Measurements from ENCODE around the gene LRRC40.
"Not testable (repeated sequence)": the region's sequence is repeated elsewhere in the genome, so short reads cannot be mapped to it uniquely, and the experiment has no call there.

Gene LRRC40

DNA sequence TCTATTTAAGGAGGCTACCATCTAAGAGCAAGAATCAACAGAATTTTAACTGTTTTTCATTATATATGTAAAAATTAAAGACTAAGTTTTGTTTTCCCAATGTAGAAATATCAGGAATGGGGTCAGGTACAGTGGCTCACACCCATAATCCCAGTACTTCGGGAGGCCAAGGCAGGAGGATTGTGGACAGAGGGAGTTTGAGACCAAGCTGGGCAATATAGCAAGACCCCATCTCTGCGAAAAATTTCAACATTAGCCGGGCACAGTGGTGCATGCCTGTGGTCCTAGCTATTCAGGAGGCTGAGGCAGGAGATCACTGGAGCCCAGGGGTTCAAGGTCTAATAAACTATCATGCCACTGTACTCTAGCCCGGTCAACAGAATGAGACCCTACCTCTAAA is 5.3 kb downstream of the LRRC40 start:
- DNase-seq = no peak

DNA sequence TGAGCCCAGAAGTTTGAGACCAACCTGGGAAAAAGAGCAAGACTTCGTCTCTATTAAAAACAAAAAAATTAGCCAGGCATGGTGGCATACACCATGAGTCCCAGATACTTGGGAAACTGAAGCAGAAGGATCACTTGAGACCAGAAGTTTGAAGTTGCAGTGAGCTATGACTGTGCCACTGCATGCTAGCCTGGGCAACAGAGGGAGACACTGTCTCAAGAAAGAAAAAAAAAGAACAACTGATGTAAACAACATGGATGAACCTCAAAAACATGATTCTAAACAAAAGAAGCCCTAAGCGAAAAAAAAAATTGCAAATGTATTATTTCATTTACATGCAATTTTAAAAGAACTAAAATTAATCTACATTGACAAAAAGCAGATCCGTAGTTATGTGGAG is 9.0 kb downstream of the LRRC40 start:
- DNase-seq = no peak

DNA sequence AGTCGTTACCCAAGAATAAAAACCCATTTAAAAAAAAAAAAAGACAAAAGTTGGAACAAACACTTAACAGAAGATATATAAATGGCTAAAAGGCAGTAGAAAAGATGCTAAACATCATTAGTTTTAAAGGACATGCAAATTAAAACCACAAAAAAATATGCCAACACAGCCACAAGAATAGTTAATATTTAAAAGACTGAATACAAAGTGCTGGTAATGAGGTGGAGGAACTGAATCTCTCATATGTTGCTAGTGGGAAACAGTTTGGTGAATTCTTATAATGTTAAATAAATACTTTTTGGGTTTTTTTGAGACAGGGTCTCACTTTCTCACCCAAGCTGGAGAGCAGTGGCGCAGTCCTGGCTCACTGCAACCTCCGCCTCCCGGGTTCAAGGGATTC is 10.0 kb downstream of the LRRC40 start:
- DNase-seq = no peak

DNA sequence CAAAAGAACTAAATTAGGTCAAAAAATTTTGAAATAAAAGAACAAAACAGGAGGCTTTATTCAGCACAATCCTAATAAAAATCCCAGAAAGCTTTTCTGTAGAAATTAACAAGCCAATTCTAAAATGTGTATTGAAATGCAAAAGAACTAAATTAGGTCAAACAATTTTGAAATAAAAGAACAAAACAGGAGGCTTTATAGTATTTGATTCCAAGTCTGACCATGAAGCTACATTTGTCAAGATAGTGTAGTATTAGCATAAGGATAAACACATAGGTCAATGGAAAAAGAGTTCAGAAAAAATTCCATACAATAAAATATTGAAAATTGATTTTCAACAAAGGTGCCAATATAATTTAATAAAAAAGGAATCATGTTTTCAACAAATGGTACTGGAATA is 10.8 kb downstream of the LRRC40 start:
- DNase-seq = no peak

DNA sequence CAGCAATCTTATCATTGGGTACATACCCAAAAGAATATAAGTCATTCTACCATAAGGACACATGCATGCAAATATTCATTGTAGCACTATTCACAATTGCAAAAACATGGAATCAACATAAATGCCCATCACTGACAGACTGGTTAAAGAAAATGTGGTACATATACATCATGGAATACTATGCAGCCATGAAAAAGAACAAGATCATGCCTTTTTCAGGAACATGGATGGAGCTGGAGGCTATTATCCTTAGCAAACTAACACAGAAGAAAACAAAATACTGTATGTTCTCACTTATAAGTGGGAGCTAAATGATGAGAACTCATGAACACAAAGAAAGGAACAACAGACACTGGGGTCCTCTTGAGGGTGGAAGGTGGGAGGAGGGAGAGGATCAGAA is 12.9 kb downstream of the LRRC40 start:
- not testable (repeated sequence) for DNase-seq

DNA sequence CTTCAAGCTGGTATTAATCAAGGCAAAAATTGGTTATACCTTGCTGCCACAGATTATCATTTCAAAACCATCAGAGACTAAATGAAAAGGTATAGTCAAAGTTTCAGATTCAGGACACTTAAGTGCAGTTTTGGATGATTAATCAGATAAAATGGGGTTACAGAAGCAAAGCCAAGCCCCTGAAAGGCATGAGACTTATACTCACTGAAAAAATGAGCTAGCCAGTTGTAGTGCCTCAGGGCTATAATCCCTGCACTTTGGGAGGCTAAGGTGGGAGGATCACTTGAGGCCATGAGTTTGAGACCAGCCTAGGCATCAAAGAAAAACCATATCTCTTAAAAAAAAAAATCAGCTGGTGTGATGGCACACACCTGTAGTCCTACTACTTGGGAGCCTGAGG is 15.2 kb downstream of the LRRC40 start:
- no peak for DNase-seq

DNA sequence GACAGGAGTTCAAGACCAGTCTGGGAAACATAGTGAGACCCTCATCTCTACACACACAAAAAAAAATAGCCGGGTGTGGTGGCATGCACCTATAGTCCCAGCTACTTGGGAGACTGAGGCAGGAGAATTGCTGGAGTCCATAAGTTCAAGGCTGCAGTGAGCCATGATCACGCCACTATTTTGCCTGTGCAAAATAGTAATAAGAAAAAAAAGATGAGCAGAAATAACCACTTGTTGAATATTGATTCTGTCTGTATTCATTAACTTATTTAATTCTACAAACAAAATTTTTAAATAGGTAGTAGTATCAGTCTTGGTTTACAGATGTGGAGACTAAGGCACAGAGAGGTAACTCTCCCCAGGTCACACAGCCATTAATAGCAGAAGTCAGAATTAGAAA is 16.9 kb downstream of the LRRC40 start:
- DNase-seq = no peak

DNA sequence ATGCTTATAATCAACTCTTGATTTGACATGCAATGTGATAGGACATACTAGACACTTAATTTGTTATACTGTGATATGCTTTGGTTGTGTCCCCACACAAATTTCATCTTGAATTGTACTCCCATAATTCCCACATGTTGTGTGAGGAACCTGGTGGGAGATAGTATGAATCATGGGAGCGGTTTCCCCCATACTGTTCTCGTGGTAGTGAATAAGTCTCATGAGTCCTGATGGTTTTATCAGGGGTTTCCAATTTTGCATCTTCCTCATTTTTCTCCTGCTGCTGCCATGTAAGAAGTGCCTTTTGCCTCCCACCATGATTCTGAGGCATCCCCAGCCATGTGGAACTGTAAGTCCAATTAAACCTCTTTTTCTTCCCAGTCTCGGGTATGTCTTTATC is 20.2 kb downstream of the LRRC40 start:
- DNase-seq = not testable (repeated sequence)

DNA sequence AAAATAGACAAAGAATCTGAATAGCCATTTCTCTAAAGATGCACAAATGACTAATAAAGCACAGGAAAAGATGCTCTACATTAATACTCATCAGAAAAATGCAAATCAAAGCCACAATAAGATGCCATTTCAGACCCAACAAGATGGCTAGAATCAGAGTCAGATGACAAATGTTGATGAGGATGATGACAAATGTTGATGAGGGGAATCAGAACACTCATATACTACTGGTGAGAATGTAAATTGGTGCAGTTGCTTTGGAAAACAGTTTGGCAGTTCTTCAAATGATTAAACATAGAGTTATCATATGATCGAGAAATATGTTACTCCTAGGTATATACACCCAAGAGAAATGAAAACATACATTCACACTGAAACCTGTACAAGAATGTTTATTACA is 33.9 kb downstream of the LRRC40 start:
- no peak for DNase-seq

DNA sequence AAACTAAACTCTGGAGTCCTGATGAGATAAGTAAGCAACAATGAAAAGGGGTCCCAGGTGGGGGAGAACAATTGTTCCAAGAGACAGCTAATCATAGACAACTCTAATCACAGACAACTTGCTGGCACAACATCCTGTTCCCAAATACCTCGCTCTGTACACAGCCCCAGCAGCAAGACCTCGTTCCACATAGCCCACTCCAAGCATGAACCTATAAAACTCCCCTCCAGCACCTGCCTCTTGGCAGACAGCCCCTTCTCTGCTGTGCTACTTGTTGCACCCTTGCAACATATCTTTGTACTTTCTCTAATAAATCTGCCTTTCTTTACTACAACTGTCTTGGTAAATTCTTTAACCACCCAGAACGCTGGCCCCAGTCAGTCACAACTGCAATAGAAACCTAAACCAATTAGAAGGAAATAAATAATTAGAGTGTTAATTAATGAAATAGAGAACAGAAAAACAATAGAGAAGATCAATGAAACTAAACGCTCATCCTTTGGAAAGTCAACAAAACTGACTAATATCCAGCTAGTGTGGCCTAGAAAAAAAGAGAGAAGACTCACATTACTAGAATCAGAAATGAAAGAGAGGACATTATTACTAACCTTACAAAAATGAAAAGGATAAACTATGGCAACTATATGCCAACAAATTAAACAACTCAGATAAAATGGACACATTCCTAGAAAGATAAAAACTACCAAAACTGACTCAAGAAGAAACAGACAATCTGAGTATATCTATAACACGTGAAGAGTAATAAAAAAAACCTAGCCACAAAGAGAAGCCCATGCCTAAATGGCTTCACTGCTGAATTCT is 36.1 kb downstream of the LRRC40 start:
- DNase-seq = no peak

DNA sequence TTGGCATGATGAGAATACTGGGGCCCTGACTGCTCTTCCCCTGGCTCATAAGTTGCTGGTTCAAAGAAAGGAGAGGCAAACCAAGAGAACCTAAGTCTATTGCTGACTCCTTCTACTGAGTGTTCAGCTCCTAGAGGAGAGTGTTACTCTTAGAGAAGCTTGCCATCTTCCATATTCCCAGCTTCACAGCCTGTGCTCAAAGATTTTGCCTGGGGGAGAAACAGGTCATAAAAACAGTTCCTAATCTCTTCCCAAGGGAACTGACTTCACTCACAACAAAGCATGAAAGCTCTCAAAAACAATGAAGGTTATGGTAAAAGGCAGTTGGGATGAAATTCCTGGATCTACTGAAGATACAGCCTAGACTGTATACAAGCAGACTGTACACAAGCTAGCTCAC is 37.1 kb downstream of the LRRC40 start:
- DNase-seq = no peak

DNA sequence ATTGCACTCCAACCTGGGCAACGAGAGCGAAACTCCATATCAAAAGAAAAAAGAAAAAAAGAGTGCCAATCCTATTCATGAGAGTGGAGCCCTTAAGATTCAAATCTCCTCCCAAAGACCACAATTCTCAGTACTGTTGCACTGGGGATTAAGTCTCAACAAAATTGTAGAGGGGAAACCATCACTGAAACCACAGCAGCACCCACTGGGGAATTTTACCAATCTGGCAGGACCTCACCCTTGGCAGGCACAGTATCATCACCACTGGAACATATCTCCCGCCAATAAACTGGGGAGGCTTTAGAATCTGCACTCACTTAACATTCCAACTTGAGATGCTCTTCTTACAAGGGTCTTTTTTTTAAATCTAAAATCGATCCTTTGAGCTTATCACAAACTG is 41.0 kb downstream of the LRRC40 start:
- no peak for DNase-seq

DNA sequence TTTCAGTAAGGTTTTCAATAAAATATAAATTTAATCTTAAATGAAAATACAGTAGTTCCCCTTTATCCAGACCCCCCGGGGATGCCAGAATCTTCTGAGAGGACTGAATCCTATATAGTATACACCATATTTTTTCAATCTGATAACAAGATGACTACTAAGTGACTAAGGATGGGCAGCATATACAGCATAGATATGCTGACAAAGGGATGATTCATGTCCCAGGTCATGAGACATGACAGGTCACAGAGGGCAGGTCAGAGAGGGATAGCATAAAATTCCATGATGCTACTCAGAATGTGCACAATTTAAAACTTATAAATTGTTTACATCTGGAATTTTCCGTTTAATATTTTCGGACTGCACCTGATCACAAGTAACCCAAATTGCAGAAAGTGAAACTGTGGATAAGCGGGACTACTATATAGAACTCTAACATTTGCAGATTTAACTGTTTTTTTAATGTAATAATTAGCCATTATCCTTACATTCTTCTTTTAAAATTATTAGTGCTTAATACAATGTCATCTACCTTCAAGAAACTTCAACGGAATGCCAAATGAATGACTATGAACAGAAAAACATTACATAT is 48.8 kb downstream of the LRRC40 start:
- no peak for DNase-seq

DNA sequence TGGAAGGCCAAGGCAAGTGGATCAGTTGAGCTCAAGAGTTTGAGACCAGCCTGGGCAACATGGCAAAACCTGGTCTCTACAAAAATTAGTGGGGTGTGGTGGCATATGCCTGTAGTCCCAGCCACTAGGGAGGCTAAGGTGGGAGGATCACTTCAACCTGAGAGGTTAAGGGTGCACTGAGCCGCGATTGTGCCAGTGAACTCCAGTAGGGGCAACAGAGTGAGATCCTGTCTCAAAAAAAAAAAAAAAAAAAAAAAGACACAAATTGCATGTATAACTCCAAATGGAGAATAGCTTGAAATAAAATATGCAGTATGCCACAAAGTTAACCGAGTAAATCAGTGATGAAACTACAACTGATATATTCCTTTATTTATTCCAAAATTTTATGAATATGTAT is 51.6 kb downstream of the LRRC40 start:
- DNase-seq = no peak

DNA sequence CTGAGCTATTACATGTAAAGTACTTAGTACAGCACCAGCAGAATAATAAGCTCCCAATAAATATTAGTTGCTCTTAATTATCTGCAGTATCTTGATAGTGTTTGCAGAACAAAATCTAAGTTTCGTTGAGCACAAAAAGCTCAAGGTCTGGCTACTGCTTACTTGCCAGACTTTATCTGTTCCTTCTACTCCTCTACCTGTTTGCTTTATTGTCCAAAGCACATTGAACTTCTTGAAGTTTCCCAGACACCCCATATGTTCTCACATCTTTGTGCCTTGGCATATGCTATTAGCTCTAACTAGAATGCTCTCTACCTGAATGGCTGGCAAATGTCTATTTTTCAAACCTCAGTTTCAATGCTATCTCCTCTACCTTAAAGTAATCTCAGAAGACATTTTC is 54.9 kb downstream of the LRRC40 start:
- no peak for DNase-seq

DNA sequence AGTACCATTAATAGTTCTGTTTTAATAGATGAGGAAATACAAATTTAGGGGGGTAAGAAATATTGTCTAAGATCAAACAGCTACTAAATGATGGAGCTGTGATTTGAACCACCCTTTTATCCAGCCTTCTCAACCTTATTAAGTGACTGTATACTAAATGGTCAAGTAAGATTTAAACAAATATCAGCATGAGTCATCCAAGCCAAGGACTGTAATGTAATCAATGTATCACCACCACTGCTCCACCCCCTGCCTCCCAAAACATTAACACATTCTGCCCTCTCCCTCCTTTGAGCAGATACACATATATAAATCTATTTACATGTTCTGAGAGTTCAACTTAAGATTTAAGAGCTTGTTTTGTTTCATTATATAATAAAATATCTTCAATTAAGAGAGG is 58.9 kb downstream of the LRRC40 start:
- no peak for DNase-seq

DNA sequence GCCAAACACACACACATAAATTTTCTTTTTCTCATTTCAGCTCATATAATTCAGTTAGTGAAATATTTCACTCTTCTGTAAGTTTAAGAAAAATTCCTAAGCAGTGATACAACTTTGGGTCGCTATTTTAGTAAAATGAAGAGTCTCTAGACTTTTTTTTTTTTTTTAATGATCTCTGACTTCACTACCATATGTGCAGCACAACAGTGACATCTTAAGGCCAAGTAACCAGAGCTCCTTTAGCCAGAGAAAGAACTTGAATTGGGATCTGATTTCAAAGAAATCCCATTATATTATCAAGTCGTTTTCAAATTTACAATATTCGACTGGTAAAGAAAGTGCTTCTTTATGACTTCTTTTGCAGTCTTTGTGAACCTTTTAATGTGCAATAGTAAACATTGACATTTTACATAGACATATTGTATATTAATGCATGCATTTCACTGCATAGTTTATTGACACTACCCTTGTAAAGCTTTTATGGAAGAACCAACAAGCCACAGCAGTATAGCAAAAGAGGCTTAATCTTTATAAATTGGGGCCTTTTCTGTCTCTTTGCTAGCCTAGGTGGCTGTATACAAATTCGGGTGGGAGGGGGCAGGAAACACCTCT is 62.2 kb downstream of the LRRC40 start:
- DNase-seq = no peak

DNA sequence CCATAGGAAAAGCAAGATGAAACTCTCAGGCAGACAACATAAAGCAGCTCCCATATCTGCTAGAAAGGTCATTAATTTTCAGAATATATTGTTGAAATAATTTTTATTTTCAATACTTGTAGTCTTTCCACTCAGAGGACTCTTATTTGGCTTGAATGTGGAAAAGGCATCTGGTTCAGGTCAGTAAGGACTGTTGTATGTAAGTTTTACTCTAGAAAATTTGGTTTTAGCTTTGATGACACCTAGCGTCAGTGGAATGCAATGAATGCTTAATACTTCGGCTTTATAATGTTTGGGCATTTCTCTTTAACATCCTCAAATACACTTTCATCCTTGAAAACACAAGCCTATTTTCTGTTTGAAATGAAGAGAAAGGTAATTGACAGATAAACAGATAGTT is 63.3 kb downstream of the LRRC40 start:
- no peak for DNase-seq

DNA sequence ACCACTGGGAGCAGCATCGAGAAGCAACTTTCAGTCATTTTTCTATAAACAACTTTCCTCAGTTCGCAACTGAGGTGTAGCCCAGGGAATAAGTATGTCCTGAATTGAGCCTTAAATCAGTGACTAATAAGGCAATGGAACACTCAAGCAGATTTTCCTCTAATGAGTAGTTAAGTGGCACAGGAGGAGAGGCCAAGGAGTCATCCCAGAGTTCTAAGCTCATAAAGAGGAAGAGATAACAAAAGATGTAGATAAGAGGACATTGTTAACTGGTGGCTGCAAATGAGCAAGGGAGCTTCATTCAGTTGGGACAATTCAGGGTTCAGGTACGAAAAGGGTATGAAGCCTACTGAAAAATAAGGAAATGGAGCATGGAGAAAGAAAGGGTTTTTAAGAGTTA is 64.5 kb downstream of the LRRC40 start:
- no peak for DNase-seq

DNA sequence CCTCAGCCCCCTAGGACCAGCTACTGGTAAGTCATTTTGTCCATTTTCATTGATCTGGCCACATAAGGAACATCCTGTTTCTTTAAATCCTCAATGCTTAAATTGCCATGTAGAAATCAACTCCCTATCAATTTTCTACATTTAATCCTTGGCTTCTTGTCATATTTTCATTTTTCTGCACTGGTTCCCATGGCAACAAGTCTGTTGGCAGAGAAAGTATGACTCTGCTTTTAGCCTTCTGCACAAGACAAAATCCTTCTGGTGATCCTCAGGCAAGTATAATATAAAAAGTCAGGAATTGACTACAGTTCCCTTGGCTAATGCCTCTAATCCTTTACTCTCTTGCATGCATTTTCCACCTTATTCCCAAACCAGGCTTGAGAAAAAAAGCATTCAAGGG is 65.0 kb downstream of the LRRC40 start:
- no peak for DNase-seq

DNA sequence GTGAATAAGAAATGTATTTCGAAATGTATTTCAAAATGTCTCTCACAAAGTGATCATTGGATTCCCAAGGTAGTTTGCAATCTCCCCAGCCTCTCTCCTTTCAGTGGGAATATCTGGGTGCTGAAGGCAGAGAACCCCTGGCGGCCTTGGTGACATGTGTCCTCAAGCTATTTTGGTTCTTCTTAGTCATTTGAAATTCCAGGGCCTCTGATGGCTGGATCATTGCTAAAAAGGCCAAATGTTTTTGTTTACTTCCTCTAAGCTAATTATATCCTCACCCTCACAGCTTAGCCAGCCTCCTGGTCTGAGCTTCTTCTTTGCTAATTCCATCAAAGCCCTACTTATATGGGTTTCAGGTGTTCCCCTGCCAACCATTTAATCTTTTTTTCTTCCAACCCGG is 71.2 kb downstream of the LRRC40 start:
- no peak for DNase-seq

DNA sequence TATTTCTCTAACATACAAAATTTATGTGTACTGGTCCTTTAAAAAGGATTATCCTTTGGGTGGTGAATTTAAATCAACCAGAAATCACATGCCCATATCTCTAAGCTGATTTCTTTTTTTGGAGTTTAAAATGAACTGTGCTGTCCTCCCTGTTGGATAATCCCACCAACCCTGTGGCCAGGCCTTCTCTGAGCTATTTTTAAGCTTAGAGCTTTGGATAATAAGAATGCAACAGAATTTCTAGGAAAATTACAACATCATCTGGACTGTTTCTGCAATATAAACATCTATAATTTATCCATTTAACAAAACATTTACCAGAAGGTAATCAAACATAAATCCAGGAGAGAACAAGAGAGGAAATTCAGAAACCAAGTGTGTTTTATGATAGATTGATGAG is 88.3 kb downstream of the LRRC40 start:
- DNase-seq = no peak

DNA sequence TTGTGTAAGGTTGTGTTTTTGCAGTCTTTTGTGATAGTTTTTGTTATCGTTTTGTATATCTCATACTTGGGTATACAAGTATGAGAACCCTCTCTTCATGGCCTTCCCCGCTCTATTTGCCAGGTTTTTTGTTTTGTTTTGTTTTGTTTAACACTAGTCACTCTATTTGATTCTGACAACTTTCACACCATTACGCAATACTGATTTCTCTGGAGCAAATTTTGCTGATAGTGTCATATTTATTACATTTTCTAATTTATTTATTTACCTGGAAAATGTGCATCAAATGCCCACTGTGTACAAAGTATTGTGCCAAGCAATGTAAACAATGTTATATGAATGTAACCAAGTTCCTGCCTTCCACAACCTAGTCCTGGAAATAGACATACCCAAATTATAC is 90.1 kb downstream of the LRRC40 start:
- DNase-seq = no peak

DNA sequence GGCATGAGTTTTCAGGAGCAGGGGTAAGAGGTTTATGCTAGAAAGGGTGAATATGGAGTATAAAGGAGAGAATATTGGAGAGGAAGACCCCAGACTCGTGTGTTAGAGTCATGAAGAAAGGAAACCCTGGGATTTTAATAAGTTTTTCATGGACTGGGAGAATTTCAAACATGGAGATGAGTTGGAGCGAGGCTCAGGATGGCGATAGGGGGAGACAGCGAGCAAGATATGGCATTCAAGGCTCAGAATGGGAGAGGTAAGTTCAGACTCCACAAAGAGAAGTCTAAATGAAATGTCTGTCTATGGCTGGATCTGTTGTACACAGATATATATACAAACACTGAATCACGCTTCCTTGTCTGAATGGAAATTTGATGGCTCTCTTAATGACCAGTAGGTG is 92.5 kb downstream of the LRRC40 start:
- no peak for DNase-seq

DNA sequence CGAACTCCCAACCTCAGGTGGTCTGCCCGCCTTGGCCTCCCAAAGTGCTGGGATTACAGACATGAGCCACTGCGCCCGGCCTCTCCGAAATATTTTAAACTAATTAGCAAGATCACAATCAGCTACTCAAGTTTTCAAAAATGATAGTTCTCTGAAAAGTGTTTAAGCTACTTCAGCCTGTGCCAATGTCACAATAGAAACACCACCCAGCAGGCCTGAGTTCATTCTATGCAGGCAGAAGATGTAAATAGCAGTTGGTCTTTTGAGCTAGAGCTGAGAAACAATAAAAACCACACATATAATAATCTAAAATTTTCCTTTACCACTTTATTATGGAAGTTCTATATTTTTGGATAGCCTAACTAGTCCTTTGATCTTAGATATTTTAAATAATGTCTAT is 96.1 kb downstream of the LRRC40 start:
- no peak for DNase-seq

All from CD4-positive, alpha-beta T cell treated with Interferon gamma for 1 hour (primary cell).